ENCODE measurements around the gene MAP2K7. TPM values are rescaled to one million over a fixed set of nuclear protein-coding genes. Genes with fewer than 3 reads are reported as not detected.

The MAP2K7 gene
- total RNA-seq, 1 experiment from 2014 or later, result 39.4 TPM

DNA sequence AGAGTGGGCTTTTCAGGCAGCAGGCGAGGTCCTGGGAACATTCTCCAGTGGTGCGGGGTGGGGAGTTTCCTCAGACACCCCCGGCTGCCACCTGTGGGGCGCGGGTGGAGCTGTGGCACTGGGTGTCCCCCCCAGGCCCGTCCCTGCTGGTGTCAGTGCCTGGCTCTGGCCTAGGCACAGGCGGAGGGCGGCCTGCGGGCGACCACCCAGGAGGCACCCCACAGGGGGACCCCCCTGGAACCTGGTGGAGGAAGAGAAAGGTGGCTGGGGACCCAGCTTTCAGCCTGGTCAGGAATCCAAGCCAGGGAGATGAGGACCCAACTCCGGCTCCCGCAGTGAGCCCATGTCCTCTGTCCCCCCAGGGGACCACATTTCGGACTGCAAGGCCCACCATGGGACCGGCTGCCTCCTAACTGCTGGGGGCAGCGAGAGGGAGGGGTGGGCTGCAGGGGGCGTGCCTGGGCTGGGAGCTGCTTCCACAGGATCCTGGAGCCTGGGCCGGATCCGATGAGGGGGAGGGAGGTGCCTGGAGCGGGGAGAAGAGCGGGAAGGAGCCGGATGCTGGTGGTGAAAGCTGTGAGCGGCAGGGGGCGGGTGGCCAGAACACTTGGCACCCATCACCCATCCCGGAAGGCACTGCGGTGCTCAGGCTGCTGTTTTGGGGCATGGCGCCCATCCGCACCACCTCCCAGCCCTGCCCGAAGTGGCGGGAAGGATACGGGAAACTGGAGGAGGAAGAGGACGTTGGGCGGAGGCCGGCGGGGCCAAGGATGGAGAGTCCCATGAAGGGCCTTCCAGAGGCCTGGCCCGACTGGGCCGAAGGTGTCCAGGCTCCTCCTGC is 27.8 kb downstream of the MAP2K7 start:
- H3K9me3 Mint-ChIP-seq, result no peaks in the 10 kb centered on the region
- no peak for TF ChIP-seq PRRX2 (CRISPR knock-in tag; IDR thresholded peaks at IDR 0.05)
- TF ChIP-seq FOXJ3 (CRISPR knock-in tag; IDR thresholded peaks at IDR 0.05; ENCODE audit: borderline replicate concordance), result no peak
- TF ChIP-seq, protein P1, sequence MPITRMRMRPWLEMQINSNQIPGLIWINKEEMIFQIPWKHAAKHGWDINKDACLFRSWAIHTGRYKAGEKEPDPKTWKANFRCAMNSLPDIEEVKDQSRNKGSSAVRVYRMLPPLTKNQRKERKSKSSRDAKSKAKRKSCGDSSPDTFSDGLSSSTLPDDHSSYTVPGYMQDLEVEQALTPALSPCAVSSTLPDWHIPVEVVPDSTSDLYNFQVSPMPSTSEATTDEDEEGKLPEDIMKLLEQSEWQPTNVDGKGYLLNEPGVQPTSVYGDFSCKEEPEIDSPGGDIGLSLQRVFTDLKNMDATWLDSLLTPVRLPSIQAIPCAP (CRISPR knock-in tag; IDR thresholded peaks at IDR 0.05), result no peak
- TF ChIP-seq CBFB (CRISPR knock-in tag; IDR thresholded peaks at IDR 0.05; ENCODE audit: low read depth), result no peak
- TF ChIP-seq ATF1 (CRISPR knock-in tag; IDR thresholded peaks at IDR 0.05), result no peak
- TF ChIP-seq, protein P2, sequence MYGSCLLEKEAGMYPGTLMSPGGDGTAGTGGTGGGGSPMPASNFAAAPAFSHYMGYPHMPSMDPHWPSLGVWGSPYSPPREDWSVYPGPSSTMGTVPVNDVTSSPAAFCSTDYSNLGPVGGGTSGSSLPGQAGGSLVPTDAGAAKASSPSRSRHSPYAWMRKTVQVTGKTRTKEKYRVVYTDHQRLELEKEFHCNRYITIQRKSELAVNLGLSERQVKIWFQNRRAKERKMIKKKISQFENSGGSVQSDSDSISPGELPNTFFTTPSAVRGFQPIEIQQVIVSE (CRISPR knock-in tag; IDR thresholded peaks at IDR 0.05; ENCODE audit: borderline replicate concordance), result no peak
- TF ChIP-seq FOXK1 (CRISPR knock-in tag; IDR thresholded peaks at IDR 0.05), result no peak
- TF ChIP-seq, protein P3, sequence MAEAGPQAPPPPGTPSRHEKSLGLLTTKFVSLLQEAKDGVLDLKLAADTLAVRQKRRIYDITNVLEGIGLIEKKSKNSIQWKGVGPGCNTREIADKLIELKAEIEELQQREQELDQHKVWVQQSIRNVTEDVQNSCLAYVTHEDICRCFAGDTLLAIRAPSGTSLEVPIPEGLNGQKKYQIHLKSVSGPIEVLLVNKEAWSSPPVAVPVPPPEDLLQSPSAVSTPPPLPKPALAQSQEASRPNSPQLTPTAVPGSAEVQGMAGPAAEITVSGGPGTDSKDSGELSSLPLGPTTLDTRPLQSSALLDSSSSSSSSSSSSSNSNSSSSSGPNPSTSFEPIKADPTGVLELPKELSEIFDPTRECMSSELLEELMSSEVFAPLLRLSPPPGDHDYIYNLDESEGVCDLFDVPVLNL (CRISPR knock-in tag; IDR thresholded peaks at IDR 0.05; ENCODE audit: borderline replicate concordance, low read depth), result no peak
- TF ChIP-seq, protein P4, sequence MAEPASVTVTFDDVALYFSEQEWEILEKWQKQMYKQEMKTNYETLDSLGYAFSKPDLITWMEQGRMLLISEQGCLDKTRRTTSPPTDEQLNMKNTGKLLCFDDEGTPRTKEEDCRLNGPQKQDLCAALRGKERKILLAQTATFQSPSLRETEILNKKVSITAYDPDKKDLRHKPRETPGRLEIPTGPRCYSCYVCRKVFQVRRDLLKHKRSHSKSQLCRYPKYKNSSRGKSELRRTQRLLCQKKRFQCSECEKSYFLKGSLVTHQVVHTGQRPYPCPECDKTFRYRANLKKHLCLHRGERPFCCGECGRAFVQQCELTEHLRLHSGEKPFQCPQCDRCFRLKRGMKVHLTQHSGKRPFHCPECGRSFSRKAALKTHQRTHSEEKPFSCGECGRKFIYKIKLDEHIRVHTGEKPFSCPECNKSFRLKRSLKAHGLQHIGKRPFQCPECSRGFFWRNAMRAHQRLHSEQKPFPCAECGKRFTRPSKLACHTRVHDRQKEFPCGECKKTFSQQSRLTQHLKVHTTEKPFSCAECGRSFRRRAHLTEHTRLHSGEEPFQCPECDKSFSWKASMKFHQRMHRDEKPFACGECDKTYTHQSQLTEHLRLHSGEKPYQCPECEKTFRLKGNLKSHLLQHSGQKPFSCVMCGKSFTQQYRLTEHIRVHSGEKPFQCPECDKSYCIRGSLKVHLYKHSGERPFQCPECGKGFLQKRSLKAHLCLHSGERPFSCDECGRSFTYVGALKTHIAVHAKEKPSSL (CRISPR knock-in tag; conservative IDR thresholded peaks at IDR 0.05), result no peak
- no peak for TF ChIP-seq TP53 (CRISPR knock-in tag; IDR thresholded peaks at IDR 0.05)
- TF ChIP-seq ZNF423 (CRISPR knock-in tag; IDR thresholded peaks at IDR 0.05), result no peak
- no peak for TF ChIP-seq ZBTB21 (CRISPR knock-in tag; IDR thresholded peaks at IDR 0.05; ENCODE audit: borderline replicate concordance)
- TF ChIP-seq ZNF219 (CRISPR knock-in tag; IDR thresholded peaks at IDR 0.05; ENCODE audit: borderline replicate concordance), result no peak
- no peak for TF ChIP-seq TEAD4 (CRISPR knock-in tag; IDR thresholded peaks at IDR 0.05)
- no peak for TF ChIP-seq HMGA2 (CRISPR knock-in tag; IDR thresholded peaks at IDR 0.05)
- no peak overlapping the region for H3K27ac Mint-ChIP-seq
- no peak overlapping the region for H3K4me3 Mint-ChIP-seq
- CTCF ChIA-PET, result interaction anchor here (0.6 to 2.5 kb wide), 5 partner anchors 11 to 322 kb away, joined by 3 to 43 read pairs (median 4); partner anchors contain the start of genes SNAPC2 and TIMM44
- peaks cover 2% of the 10 kb centered on the region; the same call in 1 of the 2 replicates for H3K4me1 Mint-ChIP-seq
- peaks cover 28% of the 10 kb centered on the region for H3K36me3 Mint-ChIP-seq
- DNase-seq (ENCODE audit: low spot score) (no peak), ATAC-seq (no peak)
- no peaks in the 10 kb centered on the region for H3K27me3 Mint-ChIP-seq (ENCODE audit: low read depth)
- POLR2A ChIA-PET, result no interaction called here

DNA sequence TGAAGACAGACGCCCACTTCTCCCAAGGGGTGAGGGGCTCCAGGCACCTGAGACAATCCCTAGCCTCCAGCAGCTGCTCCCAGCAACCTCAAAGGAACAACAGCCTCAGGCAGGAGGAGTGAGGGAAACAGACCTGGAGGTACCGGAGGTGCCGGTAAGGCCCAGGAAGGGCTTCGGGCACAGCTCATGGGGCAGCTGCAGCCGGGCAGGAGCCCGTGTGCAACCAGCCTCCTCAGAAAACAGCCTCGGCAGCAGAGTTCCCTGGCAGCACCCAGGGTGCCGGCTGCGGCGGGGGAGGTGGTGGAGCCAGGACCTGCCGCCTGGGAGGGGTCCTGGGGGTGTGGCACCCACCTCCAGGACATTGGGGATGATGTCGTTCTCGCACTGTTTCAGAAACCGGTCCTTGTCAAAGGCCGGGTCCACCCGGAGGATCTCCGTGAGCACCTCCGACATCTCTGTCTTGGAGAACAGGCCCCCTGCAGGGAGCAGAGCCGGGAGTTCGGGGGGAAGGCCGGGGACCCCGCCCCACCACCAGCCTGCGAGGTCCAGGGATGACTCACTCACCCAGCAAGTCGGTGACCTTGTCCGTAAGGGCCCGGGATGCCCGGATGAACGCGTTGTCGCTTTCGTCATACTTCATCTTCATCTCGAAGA is 28.7 kb downstream of the MAP2K7 start:
- Mint-ChIP-seq H3K9me3 (no peaks in the 10 kb centered on the region), H3K4me1 (no peaks in the 10 kb centered on the region), H3K4me3 (no peak overlapping the region), H3K36me3 (peaks cover 34% of the 10 kb centered on the region), H3K27me3 (ENCODE audit: low read depth) (no peaks in the 10 kb centered on the region), H3K27ac (no peak overlapping the region)
- POLR2A ChIA-PET, result no interaction called here
- DNase-seq (ENCODE audit: low spot score) (no peak), ATAC-seq (no peak)
- CTCF ChIA-PET, result interaction anchor here (1.2 to 1.6 kb wide), 3 partner anchors 12 to 74 kb away, joined by 3 to 4 read pairs (median 3); partner anchors contain the start of gene TIMM44
- TF ChIP-seq, protein P5, sequence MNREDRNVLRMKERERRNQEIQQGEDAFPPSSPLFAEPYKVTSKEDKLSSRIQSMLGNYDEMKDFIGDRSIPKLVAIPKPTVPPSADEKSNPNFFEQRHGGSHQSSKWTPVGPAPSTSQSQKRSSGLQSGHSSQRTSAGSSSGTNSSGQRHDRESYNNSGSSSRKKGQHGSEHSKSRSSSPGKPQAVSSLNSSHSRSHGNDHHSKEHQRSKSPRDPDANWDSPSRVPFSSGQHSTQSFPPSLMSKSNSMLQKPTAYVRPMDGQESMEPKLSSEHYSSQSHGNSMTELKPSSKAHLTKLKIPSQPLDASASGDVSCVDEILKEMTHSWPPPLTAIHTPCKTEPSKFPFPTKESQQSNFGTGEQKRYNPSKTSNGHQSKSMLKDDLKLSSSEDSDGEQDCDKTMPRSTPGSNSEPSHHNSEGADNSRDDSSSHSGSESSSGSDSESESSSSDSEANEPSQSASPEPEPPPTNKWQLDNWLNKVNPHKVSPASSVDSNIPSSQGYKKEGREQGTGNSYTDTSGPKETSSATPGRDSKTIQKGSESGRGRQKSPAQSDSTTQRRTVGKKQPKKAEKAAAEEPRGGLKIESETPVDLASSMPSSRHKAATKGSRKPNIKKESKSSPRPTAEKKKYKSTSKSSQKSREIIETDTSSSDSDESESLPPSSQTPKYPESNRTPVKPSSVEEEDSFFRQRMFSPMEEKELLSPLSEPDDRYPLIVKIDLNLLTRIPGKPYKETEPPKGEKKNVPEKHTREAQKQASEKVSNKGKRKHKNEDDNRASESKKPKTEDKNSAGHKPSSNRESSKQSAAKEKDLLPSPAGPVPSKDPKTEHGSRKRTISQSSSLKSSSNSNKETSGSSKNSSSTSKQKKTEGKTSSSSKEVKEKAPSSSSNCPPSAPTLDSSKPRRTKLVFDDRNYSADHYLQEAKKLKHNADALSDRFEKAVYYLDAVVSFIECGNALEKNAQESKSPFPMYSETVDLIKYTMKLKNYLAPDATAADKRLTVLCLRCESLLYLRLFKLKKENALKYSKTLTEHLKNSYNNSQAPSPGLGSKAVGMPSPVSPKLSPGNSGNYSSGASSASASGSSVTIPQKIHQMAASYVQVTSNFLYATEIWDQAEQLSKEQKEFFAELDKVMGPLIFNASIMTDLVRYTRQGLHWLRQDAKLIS (CRISPR knock-in tag; IDR thresholded peaks at IDR 0.05; ENCODE audit: borderline replicate concordance), result no peak
- TF ChIP-seq, protein P6, sequence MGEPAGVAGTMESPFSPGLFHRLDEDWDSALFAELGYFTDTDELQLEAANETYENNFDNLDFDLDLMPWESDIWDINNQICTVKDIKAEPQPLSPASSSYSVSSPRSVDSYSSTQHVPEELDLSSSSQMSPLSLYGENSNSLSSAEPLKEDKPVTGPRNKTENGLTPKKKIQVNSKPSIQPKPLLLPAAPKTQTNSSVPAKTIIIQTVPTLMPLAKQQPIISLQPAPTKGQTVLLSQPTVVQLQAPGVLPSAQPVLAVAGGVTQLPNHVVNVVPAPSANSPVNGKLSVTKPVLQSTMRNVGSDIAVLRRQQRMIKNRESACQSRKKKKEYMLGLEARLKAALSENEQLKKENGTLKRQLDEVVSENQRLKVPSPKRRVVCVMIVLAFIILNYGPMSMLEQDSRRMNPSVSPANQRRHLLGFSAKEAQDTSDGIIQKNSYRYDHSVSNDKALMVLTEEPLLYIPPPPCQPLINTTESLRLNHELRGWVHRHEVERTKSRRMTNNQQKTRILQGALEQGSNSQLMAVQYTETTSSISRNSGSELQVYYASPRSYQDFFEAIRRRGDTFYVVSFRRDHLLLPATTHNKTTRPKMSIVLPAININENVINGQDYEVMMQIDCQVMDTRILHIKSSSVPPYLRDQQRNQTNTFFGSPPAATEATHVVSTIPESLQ (CRISPR knock-in tag; IDR thresholded peaks at IDR 0.05), result no peak
